HL-60 (cell line): ENCODE data around the gene KISS1.

Source experiments
- DNase-seq, 2 experiments: peaks; one replicate each; pipeline ENCODE4 v3.0.0-alpha.2; 2010 to 2020; ENCODE audit warnings: low read depth in 1 of 2, low spot score in 1 of 2
- H3K27ac ChIP-seq: fragments of 250-450 bp; sonication (Bioruptor Pico); replicated peaks from 2 replicates; pipeline ENCODE4 v1.5.1; 2020; ENCODE audit warnings: mild to moderate bottlenecking, moderate library complexity
- H3K27me3 ChIP-seq: fragments of 250-450 bp; sonication (Bioruptor Pico); 2 replicates; pipeline ENCODE4 v1.5.1; 2021; ENCODE audit warnings: mild to moderate bottlenecking, moderate library complexity; ENCODE audit not compliant: insufficient read depth, poor library complexity, severe bottlenecking
- H3K4me3 ChIP-seq: replicated peaks from 2 replicates; pipeline ENCODE4 v1.5.1; 2011; ENCODE audit warnings: mild to moderate bottlenecking, control low read depth, low read length; ENCODE audit not compliant: insufficient read depth
- GABPA ChIP-seq: IDR thresholded peaks from 2 replicates; pipeline ENCODE4 v1.6.1; 2012; ENCODE audit warnings: low read depth
- POLR2AphosphoS5 ChIP-seq: IDR thresholded peaks from 2 replicates; pipeline ENCODE4 v1.6.1; 2012; ENCODE audit warnings: low read depth
- SPI1 ChIP-seq: IDR thresholded peaks from 2 replicates; pipeline ENCODE4 v1.6.1; 2012; ENCODE audit warnings: low read depth, mild to moderate bottlenecking, borderline replicate concordance
- TF ChIP-seq, protein P1 (sequence below): IDR thresholded peaks from one replicate; pipeline ENCODE4 v1.5.1; 2011; ENCODE audit warnings: low read length, control low read depth, inconsistent platforms; ENCODE audit not compliant: insufficient read depth
- TF ChIP-seq, protein P2 (sequence below): IDR thresholded peaks from 2 replicates; pipeline ENCODE4 v1.6.1; 2012; ENCODE audit warnings: low read depth; ENCODE audit not compliant: insufficient replicate concordance

The KISS1 gene

GRCh38 chr1:204188959-204189639, 7.2 kb downstream of the KISS1 start:
- no peak for DNase-seq
- Histone ChIP-seq H3K27ac (no peak overlapping the region), H3K27me3 (peaks cover 30% of the 10 kb centered on the region), H3K4me3 (no peak overlapping the region)
- TF ChIP-seq, protein P1, sequence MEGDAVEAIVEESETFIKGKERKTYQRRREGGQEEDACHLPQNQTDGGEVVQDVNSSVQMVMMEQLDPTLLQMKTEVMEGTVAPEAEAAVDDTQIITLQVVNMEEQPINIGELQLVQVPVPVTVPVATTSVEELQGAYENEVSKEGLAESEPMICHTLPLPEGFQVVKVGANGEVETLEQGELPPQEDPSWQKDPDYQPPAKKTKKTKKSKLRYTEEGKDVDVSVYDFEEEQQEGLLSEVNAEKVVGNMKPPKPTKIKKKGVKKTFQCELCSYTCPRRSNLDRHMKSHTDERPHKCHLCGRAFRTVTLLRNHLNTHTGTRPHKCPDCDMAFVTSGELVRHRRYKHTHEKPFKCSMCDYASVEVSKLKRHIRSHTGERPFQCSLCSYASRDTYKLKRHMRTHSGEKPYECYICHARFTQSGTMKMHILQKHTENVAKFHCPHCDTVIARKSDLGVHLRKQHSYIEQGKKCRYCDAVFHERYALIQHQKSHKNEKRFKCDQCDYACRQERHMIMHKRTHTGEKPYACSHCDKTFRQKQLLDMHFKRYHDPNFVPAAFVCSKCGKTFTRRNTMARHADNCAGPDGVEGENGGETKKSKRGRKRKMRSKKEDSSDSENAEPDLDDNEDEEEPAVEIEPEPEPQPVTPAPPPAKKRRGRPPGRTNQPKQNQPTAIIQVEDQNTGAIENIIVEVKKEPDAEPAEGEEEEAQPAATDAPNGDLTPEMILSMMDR: no peak
- TF ChIP-seq GABPA (no peak), POLR2AphosphoS5 (no peak), SPI1 (no peak)
- TF ChIP-seq, protein P2, sequence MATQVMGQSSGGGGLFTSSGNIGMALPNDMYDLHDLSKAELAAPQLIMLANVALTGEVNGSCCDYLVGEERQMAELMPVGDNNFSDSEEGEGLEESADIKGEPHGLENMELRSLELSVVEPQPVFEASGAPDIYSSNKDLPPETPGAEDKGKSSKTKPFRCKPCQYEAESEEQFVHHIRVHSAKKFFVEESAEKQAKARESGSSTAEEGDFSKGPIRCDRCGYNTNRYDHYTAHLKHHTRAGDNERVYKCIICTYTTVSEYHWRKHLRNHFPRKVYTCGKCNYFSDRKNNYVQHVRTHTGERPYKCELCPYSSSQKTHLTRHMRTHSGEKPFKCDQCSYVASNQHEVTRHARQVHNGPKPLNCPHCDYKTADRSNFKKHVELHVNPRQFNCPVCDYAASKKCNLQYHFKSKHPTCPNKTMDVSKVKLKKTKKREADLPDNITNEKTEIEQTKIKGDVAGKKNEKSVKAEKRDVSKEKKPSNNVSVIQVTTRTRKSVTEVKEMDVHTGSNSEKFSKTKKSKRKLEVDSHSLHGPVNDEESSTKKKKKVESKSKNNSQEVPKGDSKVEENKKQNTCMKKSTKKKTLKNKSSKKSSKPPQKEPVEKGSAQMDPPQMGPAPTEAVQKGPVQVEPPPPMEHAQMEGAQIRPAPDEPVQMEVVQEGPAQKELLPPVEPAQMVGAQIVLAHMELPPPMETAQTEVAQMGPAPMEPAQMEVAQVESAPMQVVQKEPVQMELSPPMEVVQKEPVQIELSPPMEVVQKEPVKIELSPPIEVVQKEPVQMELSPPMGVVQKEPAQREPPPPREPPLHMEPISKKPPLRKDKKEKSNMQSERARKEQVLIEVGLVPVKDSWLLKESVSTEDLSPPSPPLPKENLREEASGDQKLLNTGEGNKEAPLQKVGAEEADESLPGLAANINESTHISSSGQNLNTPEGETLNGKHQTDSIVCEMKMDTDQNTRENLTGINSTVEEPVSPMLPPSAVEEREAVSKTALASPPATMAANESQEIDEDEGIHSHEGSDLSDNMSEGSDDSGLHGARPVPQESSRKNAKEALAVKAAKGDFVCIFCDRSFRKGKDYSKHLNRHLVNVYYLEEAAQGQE: no peak

GRCh38 chr1:204186597-204186996, 9.7 kb downstream of the KISS1 start:
- Histone ChIP-seq H3K27ac (no peak overlapping the region), H3K4me3 (no peak overlapping the region), H3K27me3 (peaks cover 21% of the 10 kb centered on the region)
- DNase-seq: no peak
- TF ChIP-seq, protein P1: no peak
- TF ChIP-seq SPI1: no peak
- TF ChIP-seq GABPA: no peak
- no peak for TF ChIP-seq POLR2AphosphoS5
- TF ChIP-seq, protein P2: no peak

GRCh38 chr1:204181116-204181515, 15.2 kb downstream of the KISS1 start:
- no peak for DNase-seq
- Histone ChIP-seq H3K4me3 (no peak overlapping the region), H3K27me3 (peaks cover 2% of the 10 kb centered on the region), H3K27ac (no peak overlapping the region)
- TF ChIP-seq, protein P2: no peak
